Stomach smooth muscle (tissue), 2 donors: ENCODE data around the gene FAM72B.
"Not testable (repeated sequence)": the region's sequence is repeated elsewhere in the genome, so short reads cannot be mapped to it uniquely, and the experiment has no call there.

Experiments used
- H3K27ac ChIP-seq: one replicate; pipeline ENCODE4 v1.7.0; 2013; ENCODE audit warnings: mild to moderate bottlenecking, low read length, inconsistent platforms
- H3K27me3 ChIP-seq, 2 donors: one replicate each; pipeline ENCODE4 v1.7.0; 2013; ENCODE audit warnings: low read length in 2 of 2; ENCODE audit not compliant: insufficient read depth in 2 of 2, control insufficient read depth in 1 of 2
- H3K36me3 ChIP-seq, 2 donors: one replicate each; pipeline ENCODE4 v1.7.0; 2013; ENCODE audit warnings: low read length in 2 of 2; ENCODE audit not compliant: control insufficient read depth in 2 of 2, insufficient read depth in 2 of 2
- H3K4me1 ChIP-seq: one replicate; pipeline ENCODE4 v1.7.0; 2013; ENCODE audit warnings: low read length; ENCODE audit not compliant: control insufficient read depth, insufficient read depth
- H3K4me3 ChIP-seq, 2 donors: one replicate each; pipeline ENCODE4 v1.7.0; 2013; ENCODE audit warnings: low read length in 2 of 2
- H3K9ac ChIP-seq, 2 donors: one replicate each; pipeline ENCODE4 v1.7.0; 2013; ENCODE audit warnings: low read length in 2 of 2, mild to moderate bottlenecking in 1 of 2
- H3K9me3 ChIP-seq, 2 donors: one replicate each; pipeline ENCODE4 v1.7.0; 2013; ENCODE audit warnings: low read length in 2 of 2; ENCODE audit not compliant: control insufficient read depth in 2 of 2
- donor health status: healthy.
- donor health status: Pancreatic carcinoma.

FAM72B gene

DNA sequence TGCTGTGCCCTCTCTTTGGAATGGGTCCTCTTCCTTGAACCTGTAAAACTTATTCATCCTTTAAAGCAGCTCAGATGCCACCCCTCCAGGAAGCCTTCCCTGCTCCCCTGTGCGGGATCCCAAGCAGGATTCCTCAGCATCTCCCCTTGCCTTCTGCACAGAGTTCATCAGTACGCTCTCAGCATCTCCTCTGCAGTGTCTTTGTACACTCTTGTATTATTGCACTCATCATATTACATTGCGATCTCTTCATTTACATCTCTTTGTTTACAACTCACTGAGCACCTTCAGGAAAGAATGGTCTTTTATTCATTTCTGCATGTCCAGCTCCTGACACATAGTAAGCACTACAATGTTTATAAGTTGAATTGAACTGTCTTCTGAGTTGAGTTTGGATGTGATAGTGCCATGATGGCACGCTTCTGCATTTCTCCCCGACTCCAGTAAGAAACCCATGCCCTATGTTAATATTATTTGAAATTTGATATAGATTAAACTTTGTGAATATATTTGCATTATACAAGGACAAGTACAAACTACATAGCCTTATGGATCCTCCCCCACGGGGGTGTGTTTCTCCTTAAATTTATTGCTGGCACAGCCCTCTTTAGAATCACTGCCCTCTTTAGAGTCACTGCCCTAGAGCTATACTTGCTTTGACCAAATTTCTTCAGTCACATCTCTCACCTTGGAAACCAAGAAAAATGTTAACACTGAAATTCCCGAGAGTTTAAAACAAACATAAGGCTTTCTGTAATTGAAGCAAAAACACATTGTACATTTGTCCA lies 13.1 kb upstream of the FAM72B start:
- not testable (repeated sequence) for H3K36me3 ChIP-seq, H3K27ac ChIP-seq, H3K4me3 ChIP-seq, H3K27me3 ChIP-seq, H3K9me3 ChIP-seq, H3K9ac ChIP-seq, H3K4me1 ChIP-seq

DNA sequence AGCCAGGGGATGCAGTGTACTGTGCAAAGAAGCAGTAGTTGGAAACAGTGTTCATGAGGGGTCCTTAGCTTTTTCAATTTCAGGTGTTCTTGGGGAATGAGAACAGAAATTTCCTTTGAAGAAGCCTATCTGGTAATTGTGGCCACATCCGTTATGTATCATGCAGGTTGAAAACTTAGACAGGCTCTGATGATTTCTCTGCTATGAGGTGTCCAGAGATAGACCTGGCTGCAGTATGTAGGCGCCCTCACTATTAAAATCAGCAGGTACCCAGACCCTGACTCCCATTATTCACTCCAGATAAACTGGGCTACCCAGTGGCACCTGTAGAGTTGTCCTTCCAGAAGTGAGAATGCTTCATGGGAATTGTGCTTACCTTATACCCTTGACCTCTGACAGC lies 8.4 kb upstream of the FAM72B start:
- not testable (repeated sequence) for H3K36me3 ChIP-seq, H3K27me3 ChIP-seq, H3K27ac ChIP-seq, H3K4me3 ChIP-seq, H3K9ac ChIP-seq, H3K4me1 ChIP-seq, H3K9me3 ChIP-seq

DNA sequence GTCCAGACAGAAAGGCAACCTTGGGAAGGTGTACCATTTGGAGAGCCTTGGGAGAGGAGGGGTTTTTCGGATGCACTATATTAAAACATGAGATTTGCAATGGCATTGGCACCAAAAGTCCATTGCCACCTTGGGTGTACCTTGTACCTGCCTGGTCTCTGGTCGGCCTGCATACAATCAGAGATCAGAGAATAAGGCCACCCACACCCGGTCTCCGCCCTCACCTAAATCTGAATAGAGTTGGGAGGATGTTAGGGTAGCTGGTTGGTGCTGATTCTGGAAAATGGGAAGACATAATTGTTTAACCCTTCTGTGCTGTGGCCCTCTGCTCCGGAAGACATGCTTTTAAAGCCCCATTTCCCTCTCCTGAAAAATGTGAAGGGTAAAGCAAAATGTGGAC lies 3.8 kb upstream of the FAM72B start:
- H3K27me3 ChIP-seq, H3K4me1 ChIP-seq, H3K9ac ChIP-seq, H3K36me3 ChIP-seq, H3K9me3 ChIP-seq, H3K4me3 ChIP-seq, H3K27ac ChIP-seq: not testable (repeated sequence)

DNA sequence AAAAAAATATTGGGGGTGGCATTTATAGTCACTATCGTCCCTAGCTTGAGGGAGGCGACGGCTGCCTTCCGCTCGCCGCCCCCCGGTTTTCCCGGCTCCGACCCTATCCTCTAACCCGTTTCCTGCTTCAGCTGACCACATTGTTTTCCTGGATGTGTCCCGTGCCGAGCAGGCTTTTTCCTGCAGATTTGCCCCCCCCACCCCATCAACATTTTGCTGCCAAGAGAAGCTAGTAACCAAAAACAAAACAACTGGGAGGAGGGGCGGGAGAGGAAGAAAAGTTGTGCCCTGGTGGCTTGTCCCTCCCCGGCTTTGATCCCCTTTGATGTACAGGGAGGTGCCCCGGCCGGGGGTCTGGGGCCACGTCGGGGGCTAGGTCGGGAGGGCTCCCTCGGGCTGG lies 2.1 kb upstream of the FAM72B start:
- H3K4me3 ChIP-seq, H3K9ac ChIP-seq, H3K27ac ChIP-seq, H3K27me3 ChIP-seq, H3K36me3 ChIP-seq, H3K9me3 ChIP-seq, H3K4me1 ChIP-seq: not testable (repeated sequence)

DNA sequence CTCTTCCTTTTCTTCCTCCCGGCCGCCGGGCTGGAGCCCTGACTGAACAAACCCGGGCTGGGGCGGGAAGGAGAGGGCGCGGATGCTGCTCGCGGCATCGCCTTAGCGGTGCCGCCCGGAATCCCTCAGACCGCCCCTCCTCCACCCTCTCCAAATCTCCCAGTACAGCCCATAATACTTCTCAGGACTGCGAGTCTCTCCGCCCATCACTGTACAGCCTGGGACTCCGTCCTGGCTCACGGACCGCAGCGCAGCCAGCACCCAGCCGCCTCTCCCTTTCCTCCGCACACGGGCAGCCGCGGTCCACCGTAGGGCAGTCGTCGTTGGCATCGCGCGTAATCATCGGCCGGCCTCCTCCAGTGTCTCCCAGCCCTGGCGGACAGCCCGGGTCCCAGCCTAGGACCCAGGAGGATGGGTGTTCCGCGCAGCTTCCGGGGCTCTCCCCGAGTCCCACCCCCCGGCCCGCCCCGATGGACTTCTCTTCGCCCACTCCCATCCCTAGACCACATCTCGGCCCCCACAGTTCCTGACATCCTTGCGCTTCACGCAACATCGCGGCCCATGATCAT lies 1.1 kb upstream of the FAM72B start:
- H3K9me3 ChIP-seq, H3K36me3 ChIP-seq, H3K4me1 ChIP-seq, H3K9ac ChIP-seq, H3K27me3 ChIP-seq: not testable (repeated sequence)
- Histone ChIP-seq H3K4me3 (peak overlapping the region in 1 of 2 donors; percentile 40), H3K27ac (peak overlapping the region; percentile 41)

DNA sequence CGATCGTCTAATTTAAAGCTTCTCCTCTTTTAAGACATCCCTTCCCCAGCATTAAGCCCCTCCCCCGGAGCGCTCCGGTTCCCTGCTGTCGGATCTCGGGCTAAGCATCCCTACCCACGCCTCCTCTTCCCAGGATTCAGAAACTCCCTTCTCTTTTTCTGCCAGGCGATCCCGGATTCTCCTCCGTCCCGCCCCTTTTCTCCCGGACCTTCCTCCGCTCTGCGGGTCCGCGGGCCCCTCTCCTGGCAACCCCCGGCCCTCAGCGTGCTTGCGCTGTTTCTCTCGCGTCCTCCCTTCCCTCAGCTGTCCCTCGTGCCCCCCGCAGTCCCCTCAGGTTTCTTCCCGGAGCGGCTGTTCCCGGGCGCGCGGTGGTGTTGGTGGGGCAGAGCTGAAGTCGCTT lies 273 bp downstream of the FAM72B start:
- peak overlapping the region; percentile 31 to 57 for H3K4me3 ChIP-seq
- not testable (repeated sequence) for H3K27ac ChIP-seq, H3K36me3 ChIP-seq, H3K27me3 ChIP-seq, H3K9me3 ChIP-seq, H3K4me1 ChIP-seq, H3K9ac ChIP-seq

DNA sequence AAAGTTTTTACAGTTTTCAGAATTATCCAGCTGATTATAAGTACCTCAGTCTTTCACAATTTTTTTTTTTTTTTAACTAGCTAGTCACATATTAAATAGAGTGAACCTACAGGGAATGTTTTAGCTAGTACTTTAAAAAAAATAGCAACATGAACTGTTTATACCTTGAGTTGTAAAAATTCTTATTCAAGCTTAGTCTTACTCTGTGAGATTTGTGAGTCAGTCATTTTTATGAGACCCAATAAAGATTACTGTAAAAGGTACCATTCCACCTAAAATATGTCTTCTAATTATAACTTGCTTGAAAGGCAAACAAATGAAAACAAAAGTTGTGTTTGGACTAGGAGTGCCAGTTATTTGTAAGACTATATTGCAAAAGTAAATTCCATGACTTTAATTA lies 5.9 kb downstream of the FAM72B start:
- H3K36me3 ChIP-seq, H3K4me1 ChIP-seq, H3K27ac ChIP-seq, H3K9ac ChIP-seq, H3K4me3 ChIP-seq, H3K27me3 ChIP-seq, H3K9me3 ChIP-seq: not testable (repeated sequence)

DNA sequence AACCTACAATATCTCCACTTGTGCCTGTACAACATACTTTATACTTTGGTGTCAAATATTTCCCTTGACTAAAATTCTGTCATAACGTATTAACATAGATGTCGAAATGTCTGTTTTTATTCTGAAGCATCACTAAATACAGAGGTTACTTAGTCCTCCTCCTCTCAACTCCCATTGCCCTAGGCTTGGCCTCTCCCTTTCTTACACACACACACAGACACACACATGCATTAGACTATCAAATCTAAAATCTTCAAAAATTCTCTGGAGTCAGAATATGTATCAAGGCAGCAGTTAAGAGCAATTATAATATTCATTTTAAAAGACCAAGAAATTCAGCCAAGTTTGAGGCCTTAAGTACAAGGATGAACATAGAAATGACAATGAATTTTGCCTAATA lies 7.5 kb downstream of the FAM72B start:
- H3K4me1 ChIP-seq, H3K27ac ChIP-seq, H3K9ac ChIP-seq, H3K36me3 ChIP-seq, H3K4me3 ChIP-seq, H3K9me3 ChIP-seq, H3K27me3 ChIP-seq: not testable (repeated sequence)

DNA sequence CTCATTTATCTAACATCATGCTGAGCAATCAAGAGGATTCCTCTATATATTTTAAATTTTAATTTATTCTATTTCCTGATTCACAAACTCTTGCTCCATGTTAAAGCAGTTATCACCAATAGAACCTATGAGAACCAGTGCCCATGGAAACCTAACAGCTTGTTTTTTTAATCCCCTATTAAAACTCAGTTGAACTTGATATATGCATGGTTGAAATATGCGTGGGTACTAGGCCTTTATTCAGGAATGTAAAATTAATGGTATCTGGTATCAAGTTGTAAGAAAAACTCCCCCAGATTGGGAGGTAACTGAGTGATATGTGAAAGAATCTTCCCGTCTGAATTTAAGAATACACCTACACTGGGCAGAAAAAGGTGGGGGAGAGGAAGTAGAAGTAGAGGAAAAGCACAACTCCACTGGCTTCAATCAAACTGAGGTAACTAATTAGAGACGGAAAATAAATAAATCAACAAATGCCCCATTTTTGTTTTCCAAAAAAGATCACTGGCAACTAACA lies 15.9 kb downstream of the FAM72B start:
- not testable (repeated sequence) for H3K4me1 ChIP-seq, H3K9ac ChIP-seq, H3K27ac ChIP-seq, H3K27me3 ChIP-seq, H3K9me3 ChIP-seq, H3K36me3 ChIP-seq, H3K4me3 ChIP-seq

DNA sequence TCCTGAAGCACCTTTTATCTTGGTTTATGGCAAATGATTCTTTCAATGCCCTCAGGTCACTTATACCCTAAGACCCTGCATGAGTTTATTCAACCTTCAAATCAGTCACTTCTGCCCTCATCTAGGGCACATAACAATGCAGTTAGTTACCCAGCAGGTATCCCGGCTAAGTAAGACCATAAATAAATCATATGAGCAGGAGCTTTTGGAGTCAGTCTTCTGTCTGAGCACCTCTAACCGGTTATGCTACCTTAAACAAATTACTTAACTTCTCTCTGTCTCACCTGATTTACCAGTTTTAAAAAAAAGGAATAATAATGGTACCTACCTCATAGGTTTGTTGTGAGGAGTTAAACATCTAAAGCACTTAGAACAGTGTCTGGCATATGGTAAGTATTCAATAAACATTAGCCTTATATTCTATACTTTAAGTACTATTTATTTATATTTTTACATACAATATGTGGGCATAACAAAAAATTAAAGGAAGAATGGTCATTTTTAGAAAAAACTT lies 16.9 kb downstream of the FAM72B start:
- not testable (repeated sequence) for H3K9me3 ChIP-seq, H3K9ac ChIP-seq, H3K27me3 ChIP-seq, H3K27ac ChIP-seq, H3K4me3 ChIP-seq, H3K36me3 ChIP-seq, H3K4me1 ChIP-seq

DNA sequence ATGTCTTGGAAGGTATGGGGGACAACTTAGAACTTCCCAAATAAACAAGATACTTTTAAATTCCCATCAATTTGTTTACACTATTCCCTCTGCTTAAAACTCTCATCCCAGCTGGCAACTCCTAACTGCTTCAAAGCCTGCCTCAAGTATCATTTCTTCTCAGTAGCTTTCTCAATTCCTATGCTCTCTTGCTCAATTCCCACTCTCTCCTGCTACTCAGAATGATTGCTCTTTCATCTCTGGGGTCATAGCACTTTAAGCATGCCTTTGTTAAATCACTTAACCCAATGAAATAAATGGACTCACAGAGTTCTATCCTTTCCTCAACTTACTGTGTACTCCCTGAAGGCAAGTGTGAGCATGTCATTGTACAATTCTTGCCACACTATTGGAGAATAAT lies 18.8 kb downstream of the FAM72B start:
- not testable (repeated sequence) for H3K4me1 ChIP-seq, H3K9me3 ChIP-seq, H3K36me3 ChIP-seq, H3K9ac ChIP-seq, H3K27me3 ChIP-seq, H3K4me3 ChIP-seq, H3K27ac ChIP-seq
